Measurements from ENCODE around the gene LTB. TPM values are rescaled to one million over a fixed set of nuclear protein-coding genes. Genes with fewer than 3 reads are reported as not detected.

LTB gene
- total RNA-seq, 1 experiment from 2014 or later = not detected

- Histone ChIP-seq H3K23ac (ENCODE audit: insufficient read length, low read depth, low read length) (no peak overlapping the region), H3K14ac (ENCODE audit: insufficient read depth, low read length) (no peak overlapping the region), H3K56ac (ENCODE audit: insufficient read length, low read depth, low read length) (no peak overlapping the region), H3K27ac (ENCODE audit: insufficient read length, low read depth, low read length) (no peak overlapping the region), H2AFZ (ENCODE audit: low read length) (no peak overlapping the region), H3K9ac (ENCODE audit: extremely low read depth, insufficient read length, low read length) (no peak overlapping the region), H3K23me2 (ENCODE audit: insufficient read length, low read depth, low read length, poor library complexity, severe bottlenecking) (no peaks in the 10 kb centered on the region), H2BK20ac (ENCODE audit: low read depth, low read length, poor library complexity, severe bottlenecking) (no peak overlapping the region), H2BK5ac (ENCODE audit: insufficient read length, low read length) (no peak overlapping the region), H3K4me1 (ENCODE audit: insufficient read depth, low read length) (peaks cover under 1% of the 10 kb centered on the region; the same call in 1 of the 2 replicates), H3K27me3 (ENCODE audit: insufficient read depth, low read length) (no peaks in the 10 kb centered on the region), H4K5ac (ENCODE audit: insufficient read length, low read depth, low read length) (no peak overlapping the region), H3K79me1 (ENCODE audit: insufficient read depth, low read depth, low read length, poor library complexity, severe bottlenecking) (no peaks in the 10 kb centered on the region), H3K18ac (ENCODE audit: insufficient read length, low read depth, low read length) (no peak overlapping the region), H2BK15ac (ENCODE audit: low read depth, low read length) (no peak overlapping the region), H3K9me3 (ENCODE audit: control insufficient read depth, low read depth, low read length) (no peaks in the 10 kb centered on the region), H2AK5ac (ENCODE audit: insufficient read length, low read length) (no peak overlapping the region), H4K8ac (replicated peaks; ENCODE audit: insufficient read length, low read depth, low read length) (no peak overlapping the region), H2BK12ac (ENCODE audit: insufficient read length, low read depth, low read length) (no peak overlapping the region), H3T11ph (ENCODE audit: low read length) (no peak overlapping the region), H3K79me2 (ENCODE audit: insufficient read depth, low read length) (no peaks in the 10 kb centered on the region), H4K91ac (ENCODE audit: insufficient read length, low read depth, low read length) (no peak overlapping the region), H3K4me2 (ENCODE audit: insufficient read depth, insufficient read length, low read length) (no peak overlapping the region), H4K20me1 (ENCODE audit: control insufficient read depth, insufficient read depth, insufficient read length) (no peaks in the 10 kb centered on the region), H2BK120ac (ENCODE audit: low read depth, low read length, poor library complexity, severe bottlenecking) (no peak overlapping the region), H3K4ac (ENCODE audit: low read depth, low read length) (no peak overlapping the region)
- Mint-ChIP-seq H3K36me3 (ENCODE audit: insufficient read depth in 1 of 3, low read depth in 3 of 3) (no peaks in the 10 kb centered on the region), H3K27me3 (ENCODE audit: low read depth) (no peaks in the 10 kb centered on the region), H3K4me1 (peaks cover 6 to 11% of the 10 kb centered on the region in 2 experiments), H3K9me3 (no peaks in the 10 kb centered on the region), H3K4me3 (no peak overlapping the region; a peak in 1 of 5 replicates), H3K27ac (no peak overlapping the region)
- WGBS (ENCODE audit: extremely low coverage, insufficient read length, low lambda C conversion rate) = no CpG with 5 or more reads among the region's 8 CpGs
- no peak for DNase-seq
- TF ChIP-seq CTCF (conservative IDR thresholded peaks at IDR 0.05) = no peak
These were observed 27.5 kb upstream of the LTB start for GRCh38 chr6:31609519-31610406.
